H4 (cell line): ENCODE results near the gene EFCAB9. TPM values are rescaled to one million over a fixed set of nuclear protein-coding genes. Genes with fewer than 3 reads are reported as not detected.

Experiments
- DNase-seq: peaks from one replicate; pipeline ENCODE4 v3.0.0-alpha.2; 2015; ENCODE audit warnings: low spot score
- total RNA-seq: library from RNA; depleted of rRNA; stranded (reverse); fragments of >200 nt; shearing (Covaris generic); gene quantifications from 2 replicates; pipeline ENCODE4 v1.2.3, GENCODE V29; 2014

Gene EFCAB9
- total RNA-seq, 1 experiment from 2014 or later = not detected

GRCh38 chr5:172166030-172166826 is 27.7 kb upstream of the EFCAB9 start:
- no peak for DNase-seq

DNA sequence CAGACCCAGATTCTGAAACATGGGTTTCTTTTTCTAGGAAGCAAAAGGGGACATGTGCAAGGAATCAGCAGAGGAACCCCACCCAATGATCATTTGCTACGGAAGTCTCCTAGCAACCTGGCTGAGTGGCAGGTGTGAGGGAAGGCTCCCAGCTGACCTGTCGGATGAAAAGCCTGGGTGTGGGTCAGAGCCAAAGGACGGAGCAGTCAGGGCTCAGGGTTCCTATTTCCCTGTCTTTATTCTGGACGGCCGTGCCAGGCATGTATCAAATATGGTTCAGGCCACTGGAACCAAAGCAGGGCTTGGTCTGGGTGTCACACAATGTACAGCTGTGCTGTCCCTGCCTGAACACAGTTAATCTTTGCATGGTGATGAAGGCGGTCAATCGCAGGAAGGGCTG is 26.1 kb upstream of the EFCAB9 start:
- DNase-seq = no peak

DNA sequence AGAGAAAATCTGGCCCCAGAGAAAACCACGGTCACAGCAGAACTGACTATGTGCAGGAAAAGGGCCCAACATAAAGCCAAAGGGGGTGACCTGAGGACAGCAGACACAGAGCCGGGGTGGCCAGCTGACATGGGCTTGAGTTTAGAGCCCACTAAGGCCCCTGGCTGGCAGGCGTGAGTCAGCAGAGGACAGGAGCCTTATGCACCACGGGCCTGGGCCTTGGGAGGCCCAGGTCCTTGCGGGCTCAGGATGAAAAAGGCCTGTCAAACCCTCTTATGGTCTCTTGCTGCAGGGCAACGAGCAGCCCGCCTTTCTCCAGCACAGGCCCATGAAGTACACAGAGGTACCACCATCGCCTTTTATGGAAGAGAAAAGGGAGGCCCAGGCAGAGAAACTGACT is 25.7 kb upstream of the EFCAB9 start:
- no peak for DNase-seq

DNA sequence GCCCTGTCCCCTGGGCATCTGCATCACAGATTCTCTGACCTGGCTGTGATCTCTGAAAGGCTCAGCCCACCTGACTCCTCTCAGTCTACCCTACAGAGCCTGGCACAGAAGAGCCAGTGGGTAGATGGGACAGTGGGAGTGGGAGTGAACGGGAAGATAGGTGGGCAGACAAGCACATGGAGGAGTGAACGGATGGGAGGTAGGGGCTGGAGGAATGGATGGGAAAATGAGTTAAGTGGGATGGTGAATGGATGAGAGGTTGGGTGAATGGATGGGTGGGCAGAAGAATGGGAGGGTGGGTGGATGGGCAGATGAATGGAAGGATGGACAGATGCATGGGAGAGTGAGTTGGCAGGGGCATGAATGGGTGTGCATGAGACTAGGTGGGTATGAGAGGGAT is 24.8 kb upstream of the EFCAB9 start:
- no peak for DNase-seq

DNA sequence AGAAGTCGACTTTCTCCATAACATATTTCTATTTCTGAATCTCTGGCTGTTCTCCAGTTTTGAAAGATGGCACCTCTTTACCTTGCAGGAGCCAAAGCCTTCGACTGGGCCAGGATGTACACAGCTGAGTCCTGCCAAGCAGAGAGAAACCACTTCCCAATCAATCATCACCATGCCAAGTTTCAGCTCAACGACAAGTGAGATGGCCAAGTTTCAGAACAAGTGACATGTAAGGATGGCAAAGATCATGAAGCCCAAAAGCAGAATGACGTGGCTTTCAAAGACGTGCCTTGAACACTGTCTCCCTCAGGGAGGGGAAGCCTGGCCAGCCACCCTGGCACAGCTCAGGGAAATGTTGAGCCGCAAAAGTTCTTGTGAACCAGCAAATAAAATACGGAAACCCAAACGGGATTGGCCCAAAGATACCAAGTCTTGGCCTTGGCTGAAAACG is 23.7 kb upstream of the EFCAB9 start:
- DNase-seq = no peak

DNA sequence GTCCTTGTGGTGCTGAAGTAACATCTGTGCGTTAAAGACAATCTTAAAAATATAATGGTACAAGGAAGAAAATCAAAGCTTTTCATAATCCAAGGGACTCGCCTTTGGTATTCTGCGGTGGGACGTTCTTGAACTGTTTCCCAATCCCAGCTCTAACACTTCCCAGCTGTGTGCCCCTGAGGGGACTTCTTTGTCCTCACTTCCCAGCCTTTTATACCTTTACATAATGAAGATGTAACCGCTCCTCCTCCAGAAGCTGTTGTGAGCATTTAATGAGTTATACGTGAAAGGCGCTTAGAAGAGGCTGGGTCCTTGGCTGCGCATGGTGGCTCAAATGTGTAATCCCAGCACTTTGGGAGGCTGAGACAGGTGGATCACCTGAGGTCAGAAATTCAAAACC is 22.9 kb upstream of the EFCAB9 start:
- no peak for DNase-seq

DNA sequence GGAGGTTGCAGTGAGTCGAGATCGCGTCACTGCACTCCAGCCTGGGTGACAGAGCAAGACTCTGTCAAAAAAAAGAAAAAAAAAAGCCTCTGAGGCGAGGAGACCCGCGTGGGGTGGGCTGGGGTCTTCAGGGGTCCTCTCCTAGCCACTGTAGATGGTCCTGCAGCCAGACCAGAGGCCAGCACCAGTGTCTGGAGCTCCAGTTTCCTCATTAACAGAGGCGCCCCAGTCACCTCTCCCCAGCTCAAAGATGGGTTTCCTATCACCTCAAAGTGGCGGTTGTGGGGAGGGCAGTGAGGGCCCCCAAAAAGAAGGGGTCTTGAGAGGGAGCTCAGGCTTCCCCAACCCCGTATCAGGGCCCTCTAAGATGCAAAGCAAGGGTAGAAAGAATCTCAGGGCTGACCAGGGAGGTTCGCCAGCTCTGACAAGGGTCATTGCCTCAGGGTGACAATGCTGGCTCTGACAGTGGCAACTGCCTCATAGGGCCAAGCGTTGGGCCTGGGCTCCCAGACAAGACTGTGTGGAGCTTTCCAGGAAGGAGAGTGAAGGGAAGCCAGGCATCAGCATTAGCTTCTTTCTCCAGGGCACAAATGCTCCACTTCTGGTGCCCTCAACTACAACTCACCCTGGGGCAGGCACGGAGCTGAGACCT is 20.9 kb upstream of the EFCAB9 start:
- DNase-seq = no peak

GRCh38 chr5:172173564-172174153 is 20.3 kb upstream of the EFCAB9 start:
- peak; percentile 88 for DNase-seq

DNA sequence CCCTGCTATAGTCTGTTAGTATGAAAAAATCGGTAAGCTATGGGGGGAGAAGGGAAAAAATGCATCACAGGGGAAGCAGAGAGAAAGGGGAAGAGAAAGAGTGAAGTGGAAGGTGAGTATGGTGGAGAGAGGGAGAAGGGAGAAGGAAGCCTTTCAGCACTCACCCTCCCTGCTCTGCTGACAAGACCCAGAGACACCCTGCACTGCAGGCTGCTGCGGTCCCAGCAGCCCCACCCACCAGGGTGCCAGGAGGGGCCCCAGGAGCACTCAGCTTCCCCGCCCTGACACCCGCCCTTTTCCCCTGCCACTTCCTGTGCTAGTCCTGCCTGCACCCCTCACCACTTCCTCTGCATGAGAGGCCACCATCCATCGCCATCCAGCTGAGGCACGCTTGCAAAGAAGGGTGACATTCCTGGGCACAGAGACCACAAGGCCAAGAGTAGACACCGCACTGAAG is 18.7 kb upstream of the EFCAB9 start:
- peak; percentile 52 for DNase-seq

DNA sequence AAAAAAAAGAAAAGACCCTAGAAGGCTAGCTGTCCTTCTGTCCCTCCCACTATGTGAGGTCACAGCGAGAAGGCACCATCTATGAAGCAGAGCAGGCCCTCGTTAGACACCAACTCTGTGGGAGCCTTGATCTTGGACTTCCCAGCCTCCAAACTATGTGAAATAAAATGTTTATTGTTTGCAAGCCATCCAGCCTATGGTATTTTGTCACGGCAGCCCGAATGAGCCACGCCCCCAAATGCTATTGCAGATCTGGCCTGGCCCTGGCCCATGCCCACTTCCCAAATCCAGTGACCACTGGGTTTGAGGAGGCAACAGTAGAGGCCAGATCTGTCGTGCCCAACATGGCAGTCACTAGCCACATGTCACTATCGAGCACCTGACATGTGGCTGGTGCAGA is 16.8 kb upstream of the EFCAB9 start:
- no peak for DNase-seq

GRCh38 chr5:172178301-172178987 is 15.5 kb upstream of the EFCAB9 start:
- DNase-seq = no peak

- no peak for DNase-seq
Measured at GRCh38 chr5:172178991-172179989, 14.7 kb upstream of the EFCAB9 start.

DNA sequence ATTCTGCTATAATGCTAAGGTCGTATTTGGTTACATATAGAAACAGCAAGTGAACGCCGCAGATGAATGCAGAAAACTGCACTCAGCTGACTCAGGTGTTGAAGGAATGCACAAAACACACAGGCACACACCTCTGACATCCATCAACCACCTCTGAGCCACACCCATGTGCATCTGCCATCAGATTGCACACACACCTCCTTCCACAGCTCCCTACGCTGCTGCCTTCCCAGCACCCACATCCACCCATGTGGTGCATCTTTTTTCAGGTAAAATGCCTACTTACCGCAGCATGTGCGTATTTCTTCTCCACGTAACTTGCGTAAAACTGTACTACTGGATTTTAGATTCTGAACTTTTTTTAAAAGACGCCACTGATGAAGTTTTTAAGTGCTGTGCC is 13.0 kb upstream of the EFCAB9 start:
- DNase-seq = no peak

DNA sequence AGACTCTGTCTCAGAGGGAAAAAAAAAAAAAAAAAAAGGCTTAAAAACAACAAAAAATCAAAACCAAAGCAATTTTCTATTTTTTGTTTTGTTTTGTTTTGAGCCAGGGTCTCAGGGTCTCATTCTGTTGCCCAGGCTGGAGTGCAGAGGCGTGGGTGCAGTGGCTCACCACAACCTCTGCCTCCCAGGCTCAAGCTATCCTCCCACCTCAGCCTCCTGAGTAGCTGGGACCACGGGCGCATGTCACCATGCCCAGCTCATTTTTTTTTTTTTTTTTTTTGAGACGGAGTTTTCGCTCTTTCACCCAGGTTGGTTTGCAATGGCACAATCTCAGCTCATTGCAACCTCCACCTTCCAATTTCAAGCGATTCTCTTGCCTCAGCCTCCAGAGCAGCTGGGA is 11.7 kb upstream of the EFCAB9 start:
- no peak for DNase-seq

DNA sequence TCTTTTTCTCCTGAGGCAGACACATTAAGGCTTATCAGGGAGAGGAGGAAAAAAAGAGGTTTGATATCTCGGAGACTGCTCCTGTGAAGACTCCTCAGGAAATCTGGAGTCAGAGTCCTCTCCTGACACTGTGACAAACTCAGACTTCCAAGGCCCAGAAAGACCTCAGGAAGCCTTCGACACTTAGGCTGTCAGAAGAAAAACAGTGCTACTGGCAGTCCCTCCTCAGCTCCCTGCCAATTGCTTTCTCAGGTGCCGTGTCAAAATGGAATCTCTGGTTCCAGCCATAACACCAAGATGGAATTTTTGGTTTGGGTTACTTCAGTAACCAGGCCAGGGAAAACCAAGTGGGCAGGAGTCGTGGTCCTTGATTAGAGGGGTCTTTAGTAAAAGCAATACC is 10.1 kb upstream of the EFCAB9 start:
- no peak for DNase-seq

DNA sequence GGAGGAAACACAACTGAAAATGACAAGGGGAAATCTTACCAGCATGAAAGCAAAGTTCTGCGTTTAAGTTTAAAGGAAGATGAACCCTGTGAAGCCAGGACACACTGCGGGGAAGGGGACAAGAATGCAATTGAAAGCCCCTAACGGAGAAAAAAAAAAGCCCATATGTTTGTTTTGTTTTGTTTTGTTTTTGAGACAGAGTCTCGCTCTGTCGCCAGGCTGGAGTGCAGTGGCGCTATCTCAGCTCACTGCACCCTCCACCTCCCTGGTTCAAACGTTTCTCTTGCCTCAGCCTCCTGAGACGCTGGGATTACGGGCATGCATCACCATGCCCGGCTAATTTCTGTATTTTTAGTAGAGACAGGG is 8.9 kb upstream of the EFCAB9 start:
- DNase-seq = no peak

DNA sequence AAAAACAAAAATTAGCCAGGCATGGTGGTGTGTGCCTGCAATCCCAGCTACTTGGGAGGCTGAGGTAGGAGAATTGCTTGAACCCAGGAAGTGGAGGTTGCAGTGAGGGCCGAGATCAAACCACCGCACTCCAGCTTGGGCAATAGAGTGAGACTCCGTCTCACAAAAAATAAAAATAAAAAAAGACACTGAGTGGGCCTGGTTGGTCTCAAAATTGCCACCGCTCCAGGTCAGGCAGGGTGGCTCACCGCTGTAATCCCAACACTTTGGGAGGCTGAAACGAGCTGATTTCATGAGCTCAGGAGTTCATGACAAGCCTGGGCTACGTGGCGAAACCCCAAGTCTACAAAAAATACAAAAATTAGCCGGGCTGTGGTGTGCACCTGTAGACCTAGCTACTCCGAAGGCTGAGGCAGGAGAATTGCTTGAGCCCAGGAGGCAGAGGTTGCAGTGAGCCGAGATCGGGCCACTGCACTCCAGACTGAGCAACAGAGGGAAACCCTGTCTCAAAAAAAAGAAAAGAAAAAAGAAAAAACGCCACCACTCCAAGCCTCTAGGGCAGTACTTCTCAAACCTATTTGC is 7.8 kb upstream of the EFCAB9 start:
- no peak for DNase-seq

DNA sequence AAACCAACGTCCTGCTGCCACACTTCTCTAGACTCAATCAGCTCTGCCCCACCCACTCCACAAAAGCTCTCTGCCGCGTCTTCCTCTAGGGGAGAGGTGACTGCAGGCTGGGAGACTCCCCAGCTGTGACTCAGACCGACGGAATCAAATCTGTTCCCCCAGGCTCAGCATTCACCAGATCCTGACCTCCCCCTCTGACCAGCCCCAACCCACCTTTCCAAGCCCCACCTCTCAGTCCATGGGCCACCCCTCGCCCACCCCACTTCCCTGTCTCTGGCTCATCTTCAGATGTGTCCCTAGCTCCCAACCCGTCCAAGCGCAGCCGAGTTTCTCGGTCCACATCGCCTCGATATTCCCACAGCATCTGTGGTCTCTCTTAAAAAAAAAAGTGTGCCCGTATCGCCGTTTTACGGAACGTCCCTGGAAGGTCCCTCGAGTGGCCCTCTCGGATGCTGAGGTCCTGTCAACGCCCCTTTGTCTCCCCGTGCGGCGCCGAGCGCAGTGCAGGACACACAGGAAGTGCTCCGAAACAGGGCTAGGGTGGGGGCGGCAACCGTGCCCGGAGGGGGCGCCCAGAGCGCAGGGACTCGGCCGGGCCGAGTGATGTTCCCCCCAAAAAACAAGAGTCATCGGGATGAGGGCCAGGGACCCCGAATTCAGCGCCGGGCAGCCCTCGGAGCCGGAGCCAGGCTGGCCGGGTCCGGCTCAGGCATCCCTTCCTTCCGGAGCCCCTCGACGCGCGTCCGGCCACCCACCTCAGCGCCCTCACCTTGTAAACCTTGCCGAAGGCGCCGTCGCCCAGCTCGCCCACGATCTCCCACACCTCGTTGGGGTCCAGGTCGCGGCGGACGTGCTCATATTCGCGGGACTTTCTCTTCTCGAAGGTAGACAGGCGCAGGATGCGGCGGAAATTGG is 6.6 kb upstream of the EFCAB9 start:
- peak; percentile 65 for DNase-seq

GRCh38 chr5:172188033-172188892 is 5.7 kb upstream of the EFCAB9 start, which contains the start of gene STK10:
TSS of gene STK10 (minus strand) at chr5:172188224. CDS start at chr5:172188042, 182 bp downstream.
- DNase-seq = peak; percentile 85
